ENCODE data around the gene MYCL.

MYCL gene

DNA sequence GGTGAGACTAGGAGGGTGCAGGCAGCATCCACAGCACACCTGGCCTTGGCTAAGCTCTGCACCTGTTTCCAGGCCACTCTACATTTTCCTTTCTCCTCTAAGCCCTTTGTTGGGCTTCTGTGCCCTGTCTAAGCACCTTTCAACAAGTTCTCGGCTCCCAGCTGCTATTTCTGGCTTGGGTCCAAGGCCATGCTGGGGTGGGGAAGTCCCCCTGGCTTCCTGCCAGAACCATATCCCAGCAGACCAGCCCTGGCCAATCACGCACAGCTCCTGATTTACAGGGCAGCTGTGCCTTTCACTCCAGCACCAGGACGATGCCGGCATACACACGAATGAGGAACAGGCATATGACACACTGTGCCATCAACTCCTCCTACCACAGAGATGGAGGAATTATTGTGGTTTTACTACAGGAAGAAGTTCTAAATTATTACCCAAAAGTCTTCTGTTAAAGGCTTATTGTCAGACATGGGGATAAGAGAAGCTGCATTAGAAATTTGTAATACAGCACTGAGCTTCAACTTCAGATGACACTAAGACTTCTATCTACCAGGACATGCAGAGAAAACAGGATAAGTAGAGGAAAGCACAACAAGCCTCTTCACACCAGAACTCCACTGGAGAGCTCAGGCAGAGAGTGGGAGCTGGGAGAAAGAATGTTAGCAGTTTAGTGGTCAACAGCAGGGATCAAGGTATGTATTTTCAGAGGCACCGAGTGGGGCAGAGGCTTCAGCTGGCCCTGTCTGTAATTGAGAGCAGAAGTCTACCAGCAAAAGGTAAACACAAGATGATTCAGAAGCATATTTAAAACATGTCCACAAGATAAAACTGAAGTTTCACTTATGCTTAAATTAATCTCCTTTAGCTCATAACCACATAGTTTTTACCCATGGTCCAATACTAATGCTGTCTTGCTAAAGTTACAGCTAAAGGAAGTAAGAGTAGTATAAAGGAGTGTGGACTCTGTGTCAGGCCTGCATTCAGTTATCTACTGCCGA lies 55.8 kb downstream of the MYCL start:
- Histone ChIP-seq H3K27me3 (ENCODE audit: insufficient read depth, low read length) (no peaks in the 10 kb centered on the region), H3K36me3 (ENCODE audit: insufficient read depth, low read length) (peaks cover 96% of the 10 kb centered on the region), H3K4me1 (ENCODE audit: insufficient read depth, low read length) (no peaks in the 10 kb centered on the region), H3K9ac (ENCODE audit: low read depth, low read length) (no peak overlapping the region), H3K4me3 (ENCODE audit: low read length) (no peak overlapping the region), H3K9me3 (ENCODE audit: insufficient read depth, low read depth, low read length) (no peaks in the 10 kb centered on the region), H3K27ac (ENCODE audit: low read depth, low read length) (no peak overlapping the region)
- 91% methylated on average over 7 of the region's 7 CpGs for WGBS

Measured in HUES64 (cell line).